GM18867 (cell line): ENCODE data around the gene LY6G6F.

Source experiments
- ATAC-seq: cut with Tn5 transposase; IDR thresholded peaks from one replicate; pipeline ENCODE4 v1.9.1; 2021; ENCODE audit warnings: mild to moderate bottlenecking, moderate library complexity; ENCODE audit not compliant: unreplicated experiment

LY6G6F gene

DNA sequence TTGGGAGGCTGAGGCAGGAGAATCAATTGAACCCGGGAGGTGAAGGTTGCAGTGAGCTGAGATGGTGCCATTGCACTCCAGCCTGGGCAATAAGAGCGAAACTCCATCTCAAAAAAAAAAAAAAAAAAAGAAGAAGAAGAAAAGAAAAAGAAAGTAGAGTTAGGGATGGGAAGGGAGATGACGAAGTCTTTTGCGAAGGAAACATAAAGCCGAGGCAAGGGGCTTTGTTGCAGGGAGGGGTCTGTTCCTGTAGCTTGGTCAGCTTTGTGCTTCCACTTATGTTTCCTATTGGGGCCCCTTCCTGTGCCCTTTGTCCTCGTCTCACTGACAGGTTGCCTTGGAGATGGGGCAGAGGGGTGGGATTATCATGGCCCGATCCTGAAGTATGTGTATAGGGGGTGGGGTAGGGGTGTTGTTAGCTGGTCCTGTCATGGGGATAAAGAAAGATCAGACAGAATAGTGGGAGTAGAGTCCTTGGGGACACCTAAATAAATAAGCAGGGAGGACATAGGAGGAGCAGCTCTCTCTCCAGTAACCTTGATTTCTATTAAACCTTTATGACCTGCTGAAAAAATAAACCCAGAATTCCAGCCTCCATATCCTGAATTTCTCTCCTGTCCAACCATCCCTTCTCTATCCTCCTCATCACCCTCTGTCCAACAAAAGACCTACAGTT is 30.8 kb downstream of the LY6G6F start:
- ATAC-seq, result no peak

DNA sequence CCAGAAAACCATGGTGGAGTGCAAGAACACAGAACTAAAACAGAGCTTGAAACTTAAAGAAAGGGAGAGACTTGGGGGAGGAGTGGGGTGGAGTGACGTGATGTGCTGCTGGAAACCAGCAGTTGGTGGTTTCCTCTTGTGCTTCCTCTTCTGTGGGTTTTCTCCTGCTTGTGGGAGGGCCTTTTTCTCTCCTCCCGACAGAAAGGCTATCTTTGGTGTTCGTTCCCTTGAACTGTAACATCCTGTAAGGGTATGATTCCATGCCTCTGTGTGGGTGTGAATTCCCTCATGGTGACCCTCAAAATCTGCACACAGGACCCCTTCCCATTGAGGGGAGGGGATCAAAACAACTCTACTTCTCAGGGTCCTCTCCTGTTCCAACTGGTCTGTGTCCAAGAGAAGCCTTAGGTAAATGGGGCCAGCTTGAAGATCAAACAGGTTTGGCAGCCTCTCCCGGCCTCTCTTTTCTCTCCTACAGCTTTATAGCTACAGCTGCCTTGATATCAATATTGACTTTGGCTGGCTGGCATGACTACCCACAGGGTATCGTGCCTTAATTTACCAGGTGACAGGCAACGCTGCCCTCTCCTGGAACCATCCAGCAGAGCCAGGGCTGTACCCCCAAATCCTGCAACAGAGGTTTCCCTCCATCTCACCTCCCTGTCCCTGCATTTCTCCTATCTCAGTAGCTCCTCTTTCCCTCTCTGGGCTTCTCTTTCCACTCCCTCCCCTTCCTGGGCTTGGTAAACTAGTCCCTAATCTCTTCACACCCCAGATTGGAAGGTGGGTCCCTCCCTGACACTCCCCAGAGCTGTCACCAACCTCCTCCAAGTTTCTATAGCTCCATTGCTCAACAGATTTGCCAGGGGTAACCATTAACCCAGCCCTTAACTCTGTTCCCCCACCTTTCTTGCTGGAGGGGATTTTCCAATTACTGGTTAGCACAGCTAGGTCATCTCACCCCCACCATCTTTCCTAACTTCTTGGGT is 31.6 kb downstream of the LY6G6F start:
- ATAC-seq, result no peak

DNA sequence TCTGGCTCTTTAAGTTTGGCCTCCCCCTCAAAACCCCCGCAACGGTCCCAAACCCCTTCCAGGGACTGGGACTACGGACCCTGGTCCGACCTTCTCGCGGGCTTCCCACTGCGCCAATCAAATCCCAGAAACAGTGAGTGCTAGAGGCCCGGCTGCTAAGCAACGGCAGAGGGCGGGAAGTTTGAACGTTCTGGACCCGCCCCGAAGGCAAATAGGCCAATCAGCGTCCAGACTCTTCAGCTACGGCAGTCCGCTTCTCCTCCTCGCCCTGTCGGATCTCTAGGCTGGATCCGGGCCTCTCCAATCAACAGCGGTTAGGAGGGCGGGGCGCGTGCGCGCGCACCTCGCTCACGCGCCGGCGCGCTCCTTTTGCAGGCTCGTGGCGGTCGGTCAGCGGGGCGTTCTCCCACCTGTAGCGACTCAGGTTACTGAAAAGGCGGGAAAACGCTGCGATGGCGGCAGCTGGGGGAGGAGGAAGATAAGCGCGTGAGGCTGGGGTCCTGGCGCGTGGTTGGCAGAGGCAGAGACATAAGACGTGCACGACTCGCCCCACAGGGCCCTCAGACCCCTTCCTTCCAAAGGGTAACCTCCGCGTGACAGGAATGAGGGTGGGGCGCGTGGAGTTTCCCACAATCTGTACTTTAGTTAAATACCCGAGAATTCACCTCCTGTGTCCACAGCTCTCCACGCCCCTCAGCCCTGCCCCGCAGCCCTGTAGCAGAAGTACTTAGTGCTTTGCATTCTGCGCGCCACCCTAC is 33.2 kb downstream of the LY6G6F start, which contains the start of gene MSH5:
TSS of gene MSH5 (plus strand) at position 367 of the 758 bp plus-strand sequence. CDS start 462 bp downstream, outside the sequence.
- ATAC-seq, result peak; percentile 75

DNA sequence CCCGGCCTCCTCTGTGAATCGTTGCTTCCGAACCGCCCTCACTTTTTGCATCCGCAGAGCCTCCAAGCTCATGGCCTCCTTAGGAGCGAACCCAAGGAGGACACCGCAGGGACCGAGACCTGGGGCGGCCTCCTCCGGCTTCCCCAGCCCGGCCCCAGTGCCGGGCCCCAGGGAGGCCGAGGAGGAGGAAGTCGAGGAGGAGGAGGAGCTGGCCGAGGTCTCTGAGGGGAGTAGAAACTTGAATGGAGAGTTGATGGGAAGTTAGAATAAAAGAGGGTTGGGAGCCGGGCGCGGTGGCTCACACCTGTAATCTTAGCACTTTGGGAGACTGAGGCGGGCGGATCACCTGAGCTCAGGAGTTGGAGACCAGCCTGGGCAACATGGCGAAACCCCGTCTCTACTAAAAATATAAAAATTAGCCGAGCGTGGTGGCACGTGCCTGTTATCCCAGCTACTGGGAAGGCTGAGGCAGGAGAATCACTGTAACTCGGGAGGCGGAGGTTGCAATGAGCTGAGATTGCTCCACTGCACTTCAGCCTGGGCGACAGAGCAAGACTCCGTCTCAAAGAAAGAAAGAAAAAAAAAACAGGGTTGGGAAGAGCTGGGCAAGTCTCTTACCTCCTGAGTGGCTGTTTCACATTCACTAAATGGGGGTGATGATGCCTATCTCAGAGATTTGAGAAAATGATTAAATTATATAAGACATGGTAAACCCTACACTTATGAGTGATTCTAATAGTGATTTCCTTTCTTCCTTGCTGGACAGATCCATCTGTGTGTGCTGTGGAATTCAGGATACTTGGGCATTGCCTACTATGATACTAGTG is 33.9 kb downstream of the LY6G6F start:
- ATAC-seq, result no peak

DNA sequence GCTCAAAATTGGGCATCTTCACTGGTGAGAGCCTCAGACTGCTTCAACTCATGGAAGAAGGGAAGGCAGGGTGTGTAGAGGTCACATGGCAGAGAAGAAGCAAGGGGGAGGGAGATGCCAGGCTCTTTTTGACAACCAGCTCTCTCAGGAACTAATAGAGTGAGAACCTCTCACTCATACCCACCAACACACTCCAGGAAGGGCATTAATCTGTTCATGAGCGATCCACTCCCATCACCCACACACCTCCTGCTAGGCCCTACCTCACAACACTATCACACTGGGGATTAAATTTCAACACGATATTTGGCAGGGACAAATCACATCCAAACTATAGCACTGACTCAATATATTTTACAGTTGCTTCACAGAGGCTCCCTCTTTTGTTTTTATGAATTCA is 35.1 kb downstream of the LY6G6F start:
- ATAC-seq, result no peak

DNA sequence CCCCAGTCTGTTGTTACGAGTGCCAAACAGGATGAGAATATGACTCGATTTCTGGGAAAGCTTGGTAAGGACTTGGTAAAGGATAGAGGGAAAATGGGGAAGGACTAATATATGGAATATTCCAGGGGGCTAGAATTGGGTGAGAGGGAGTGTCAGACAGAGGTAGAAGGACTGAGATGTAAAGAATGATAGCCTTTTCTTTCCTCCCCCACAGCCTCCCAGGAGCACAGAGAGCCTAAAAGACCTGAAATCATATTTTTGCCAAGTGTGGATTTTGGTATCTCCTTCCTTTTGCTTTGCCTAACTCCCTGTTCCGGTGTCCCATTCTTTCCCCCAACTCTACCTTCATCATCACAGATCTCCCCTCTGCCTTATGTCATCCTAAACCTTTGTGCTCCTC is 36.2 kb downstream of the LY6G6F start:
- no peak for ATAC-seq

DNA sequence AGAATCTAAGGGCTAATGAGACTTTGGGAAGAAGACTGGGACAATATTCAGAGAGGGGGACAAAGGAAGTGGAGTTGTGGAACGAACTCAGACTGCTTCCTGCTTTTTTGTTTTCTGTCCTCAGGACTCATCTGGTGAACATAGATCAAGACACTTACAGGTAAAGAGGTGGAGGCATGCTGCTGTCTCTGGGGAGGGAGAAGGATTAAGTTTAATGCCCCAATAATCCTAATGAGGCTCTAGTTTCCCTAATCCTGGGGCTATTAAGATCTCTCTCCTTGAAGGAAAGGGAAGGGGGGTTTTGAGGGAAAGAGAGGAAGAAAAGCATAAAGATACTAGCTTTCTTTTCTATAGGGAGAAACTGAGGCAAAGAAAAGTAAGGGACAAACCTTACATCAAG is 37.8 kb downstream of the LY6G6F start:
- no peak for ATAC-seq

DNA sequence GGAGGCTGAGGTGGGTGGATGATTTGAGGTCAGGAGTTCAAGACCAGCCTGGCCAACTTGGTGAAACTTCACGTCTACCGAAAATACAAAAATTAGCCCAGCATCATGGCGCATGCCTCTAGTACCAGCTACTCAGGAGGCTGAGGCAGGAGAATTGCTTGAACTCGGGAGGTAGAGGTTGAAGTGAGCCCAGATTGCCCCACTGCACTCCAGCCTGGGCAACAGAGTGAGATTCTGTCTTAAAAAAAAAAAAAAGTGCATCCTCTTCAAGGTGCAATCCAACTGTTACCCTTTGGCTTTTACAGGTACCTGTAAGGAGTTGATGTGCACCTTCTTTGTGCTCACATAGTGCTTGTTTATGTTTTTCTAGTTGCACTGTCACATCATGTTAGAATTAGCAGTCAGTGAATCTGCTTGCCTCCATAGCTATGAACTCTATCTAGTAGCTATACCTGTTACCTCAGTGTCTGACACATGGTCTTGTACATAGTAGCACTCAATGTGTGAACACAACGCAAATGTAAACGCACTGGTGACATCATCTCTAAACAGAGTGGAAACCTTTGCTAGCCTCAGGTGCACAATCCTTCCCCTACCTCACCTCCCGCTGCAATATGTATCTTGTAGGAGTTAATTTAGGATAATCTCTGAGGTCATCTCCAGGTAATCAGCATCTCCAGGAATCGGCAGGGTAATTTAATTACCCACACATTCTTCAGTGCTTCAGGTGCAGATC is 42.8 kb downstream of the LY6G6F start:
- no peak for ATAC-seq

DNA sequence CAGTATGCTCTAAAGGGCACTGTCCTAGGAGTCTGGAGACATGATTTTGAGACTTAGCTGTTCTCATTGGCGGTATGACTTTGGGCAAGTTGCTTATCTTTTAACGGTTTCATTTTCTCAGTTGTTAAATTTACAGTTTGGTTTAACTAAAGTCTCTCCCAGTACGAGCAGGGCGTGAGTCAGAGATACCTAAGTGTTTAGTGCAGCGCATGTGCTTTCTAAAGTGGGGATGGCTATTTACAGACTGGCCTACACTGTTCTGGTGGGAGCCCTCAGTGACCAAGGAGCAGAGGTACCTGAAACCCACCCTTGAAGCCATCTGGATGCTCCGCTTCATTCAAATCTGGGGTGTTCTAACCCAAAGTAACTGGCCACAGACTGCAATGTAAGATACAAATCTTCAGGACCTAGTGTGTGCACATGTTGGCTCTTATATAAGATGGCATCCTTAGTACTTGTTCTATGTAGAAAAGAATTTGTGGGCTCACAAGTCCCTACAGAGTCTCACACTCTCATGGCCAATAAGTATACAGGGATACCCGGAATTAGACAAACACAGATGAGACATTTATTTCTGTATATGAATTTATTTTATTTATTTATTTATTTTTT is 43.9 kb downstream of the LY6G6F start:
- no peak for ATAC-seq

DNA sequence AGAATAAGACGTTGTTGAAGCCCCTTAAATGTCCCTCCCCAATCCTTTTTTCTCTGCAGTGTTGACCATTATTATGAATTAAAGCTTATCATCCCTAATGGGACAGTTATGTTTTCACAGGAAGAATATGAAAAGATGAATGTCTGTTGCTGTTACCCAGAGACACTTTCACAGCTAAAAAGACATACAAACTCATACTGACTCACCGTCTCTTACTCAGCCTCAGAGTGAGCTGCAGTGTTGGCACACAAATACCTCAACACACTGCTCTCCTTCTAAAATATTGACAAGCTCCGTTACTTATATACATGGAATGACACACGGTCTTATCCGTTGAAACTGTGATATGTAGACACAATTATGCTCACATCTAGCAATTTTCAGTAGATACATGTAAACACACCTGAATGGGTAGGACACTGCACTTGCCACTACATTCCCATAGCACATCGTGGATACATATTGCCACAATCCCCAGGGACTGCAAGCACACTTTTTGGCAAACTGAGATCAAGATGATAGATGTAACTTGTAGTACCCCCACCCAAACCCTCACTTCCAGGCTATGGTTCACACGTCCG is 46.2 kb downstream of the LY6G6F start:
- ATAC-seq, result no peak

DNA sequence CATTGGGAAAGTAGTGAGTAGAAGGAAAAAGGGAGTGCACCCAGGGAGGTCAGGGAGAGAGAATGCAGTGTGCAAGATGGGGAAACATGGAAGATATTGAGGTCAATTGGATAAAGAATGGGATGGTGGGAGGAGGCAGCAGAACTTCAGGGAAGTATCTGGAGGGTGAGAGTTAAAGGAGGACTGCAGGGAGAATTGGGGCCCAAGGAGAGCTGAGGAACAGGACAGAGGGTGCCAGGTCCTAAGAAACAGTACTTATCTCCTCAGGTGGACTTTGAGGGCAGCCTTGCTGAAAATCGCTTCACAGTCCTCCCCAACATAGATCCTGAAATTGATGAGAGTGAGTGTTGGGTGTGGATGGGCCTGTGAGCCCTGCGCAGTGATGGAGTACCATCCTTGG is 51.6 kb downstream of the LY6G6F start:
- ATAC-seq, result no peak
